CD4-positive, alpha-beta T cell treated with Interleukin-17A for 4 hours (primary cell): Measurements from ENCODE around the gene CEP57.
"Not testable (repeated sequence)": the region's sequence is repeated elsewhere in the genome, so short reads cannot be mapped to it uniquely, and the experiment has no call there.

ENCODE experiments used
- DNase-seq: peaks from one replicate; pipeline ENCODE4 v3.0.0-alpha.2; 2020; ENCODE audit warnings: mixed read lengths

The CEP57 gene

GRCh38 chr11:95867105-95867504, 76.8 kb downstream of the CEP57 start:
- DNase-seq = no peak

- not testable (repeated sequence) for DNase-seq
Observed at GRCh38 chr11:95870877-95871276, 80.6 kb downstream of the CEP57 start.

- no peak for DNase-seq
Observed at GRCh38 chr11:95877291-95877690, 87.0 kb downstream of the CEP57 start.
